Measurements from ENCODE around the gene AGT.

Gene AGT

DNA sequence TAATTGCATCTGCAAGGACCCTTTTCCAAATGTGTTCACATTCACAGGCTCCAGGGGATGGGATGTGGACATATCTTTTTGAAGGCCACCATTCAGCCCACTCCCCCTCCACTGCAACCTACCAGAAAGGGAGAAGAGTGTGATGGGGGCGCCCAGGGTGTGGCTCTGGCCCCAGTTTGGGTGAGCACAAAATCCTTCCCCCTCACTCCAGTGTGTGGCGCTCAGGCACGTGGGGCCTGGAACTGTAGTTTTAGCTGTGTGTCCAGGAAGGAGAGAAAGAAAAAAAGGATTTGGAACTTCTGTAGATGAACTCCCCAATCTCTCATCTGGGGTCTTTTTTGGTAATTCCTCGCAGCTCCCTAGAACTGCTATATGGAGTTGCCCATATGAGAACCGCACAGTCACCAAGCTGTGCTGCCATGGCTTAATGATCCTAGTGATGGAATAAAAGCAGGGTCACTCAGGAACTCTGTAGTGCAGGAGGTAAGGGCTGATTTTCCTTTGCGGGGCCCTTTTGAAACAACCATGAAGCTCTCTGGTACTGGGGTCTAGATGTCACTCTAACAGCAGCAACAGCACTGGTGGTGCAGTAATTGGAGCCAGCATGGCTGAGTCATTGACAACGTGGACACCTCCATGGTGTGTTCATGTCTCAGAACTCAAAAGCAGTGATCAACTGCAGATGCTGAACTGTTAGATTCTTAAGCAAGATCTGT is 17.0 kb downstream of the AGT start:
- no peak for TF ChIP-seq ZNF274 (IDR thresholded peaks at IDR 0.05; ENCODE audit: low read depth, low read length)
- H3K4me3 ChIP-seq (ENCODE audit: low read length), result no peak overlapping the region

DNA sequence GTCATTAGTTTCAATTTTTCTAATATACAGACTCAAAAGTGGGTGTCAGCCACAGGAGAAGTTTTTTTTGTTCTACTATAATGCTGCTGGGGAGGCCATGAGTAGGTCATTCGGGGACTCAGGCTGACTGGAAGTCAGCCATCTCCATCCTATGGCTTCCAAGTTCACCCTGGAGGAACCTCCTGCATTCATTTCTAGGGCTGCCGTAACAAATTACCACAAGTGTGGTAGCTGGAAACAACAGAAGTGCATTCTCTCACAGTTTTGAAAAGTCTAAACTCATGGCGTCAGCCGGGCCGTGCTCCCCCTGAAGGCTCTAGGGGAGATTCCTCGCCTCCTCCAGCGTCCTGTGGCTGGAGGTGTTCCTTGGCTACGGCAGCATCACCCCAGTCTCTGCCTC is 17.7 kb downstream of the AGT start:
- no peak overlapping the region for H3K4me3 ChIP-seq (ENCODE audit: low read length)
- TF ChIP-seq ZNF274 (IDR thresholded peaks at IDR 0.05; ENCODE audit: low read depth, low read length), result no peak

DNA sequence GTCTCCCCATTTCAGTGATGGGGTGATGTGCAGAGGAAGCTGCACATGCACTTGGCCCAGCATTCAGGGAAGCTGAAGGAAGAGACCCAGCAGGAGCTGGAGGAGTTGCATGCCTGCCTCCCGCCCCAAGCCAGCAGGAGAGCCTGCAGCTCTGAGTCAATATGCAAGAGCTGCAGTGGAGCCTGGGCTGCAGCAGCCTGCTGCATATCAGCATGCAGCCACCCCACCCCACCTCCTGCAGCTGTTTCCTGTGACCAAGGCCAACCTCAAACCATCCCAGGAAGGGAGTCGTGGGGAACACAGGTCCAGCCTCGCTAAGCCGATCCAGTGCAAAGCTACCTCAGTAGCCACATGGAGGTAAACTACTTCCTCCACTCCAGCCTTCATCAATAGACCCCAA is 18.9 kb downstream of the AGT start:
- no peak for TF ChIP-seq ZNF274 (IDR thresholded peaks at IDR 0.05; ENCODE audit: low read depth, low read length)

DNA sequence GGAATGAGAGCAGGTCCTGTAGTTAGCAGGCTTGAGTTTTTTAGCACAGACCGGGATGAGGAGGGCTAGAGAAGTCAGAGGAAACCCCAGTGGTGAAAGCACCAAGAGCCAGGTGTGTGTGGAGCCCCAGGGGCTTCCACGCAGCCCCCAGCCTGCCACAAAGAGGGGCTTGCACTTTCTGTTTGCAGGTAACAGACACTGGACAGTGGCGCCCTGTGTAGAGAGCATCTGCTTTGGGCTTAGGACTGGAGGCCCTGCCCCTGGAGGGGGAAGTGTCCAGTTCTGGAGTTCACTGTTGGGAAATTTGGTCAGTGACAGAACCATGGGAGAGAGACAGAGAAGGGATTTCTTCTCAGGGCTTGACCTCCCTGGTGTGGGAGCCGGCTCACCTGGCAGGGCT is 19.5 kb downstream of the AGT start:
- no peak for TF ChIP-seq ZNF274 (IDR thresholded peaks at IDR 0.05; ENCODE audit: low read depth, low read length)
- H3K4me3 ChIP-seq (ENCODE audit: low read length), result no peak overlapping the region

More for the DNA sequence above, 18.9 kb downstream of the AGT start:
- H3K4me3 ChIP-seq (ENCODE audit: low read length), result no peak overlapping the region

DNA sequence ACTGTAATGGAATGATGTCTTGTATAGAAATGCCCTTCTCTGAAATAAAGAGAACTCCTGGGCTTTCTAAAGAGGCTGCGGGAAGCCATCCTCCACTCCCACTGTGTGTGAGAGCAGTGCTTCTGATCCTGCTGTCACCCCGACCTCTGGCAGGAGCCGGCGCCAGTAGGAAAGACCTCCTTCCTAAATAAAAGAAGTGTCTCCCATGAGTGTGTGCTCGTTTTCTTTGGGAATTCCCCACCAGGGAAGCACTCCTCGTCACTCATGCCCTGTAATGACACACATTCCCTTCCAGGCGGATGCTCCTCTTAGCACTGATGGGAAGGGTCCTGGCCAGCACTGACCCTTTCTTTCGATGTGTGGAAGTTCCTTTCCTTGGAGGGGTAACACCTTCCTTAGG is 20.1 kb downstream of the AGT start:
- TF ChIP-seq ZNF274 (IDR thresholded peaks at IDR 0.05; ENCODE audit: low read depth, low read length), result no peak
- no peak overlapping the region for H3K4me3 ChIP-seq (ENCODE audit: low read length)

DNA sequence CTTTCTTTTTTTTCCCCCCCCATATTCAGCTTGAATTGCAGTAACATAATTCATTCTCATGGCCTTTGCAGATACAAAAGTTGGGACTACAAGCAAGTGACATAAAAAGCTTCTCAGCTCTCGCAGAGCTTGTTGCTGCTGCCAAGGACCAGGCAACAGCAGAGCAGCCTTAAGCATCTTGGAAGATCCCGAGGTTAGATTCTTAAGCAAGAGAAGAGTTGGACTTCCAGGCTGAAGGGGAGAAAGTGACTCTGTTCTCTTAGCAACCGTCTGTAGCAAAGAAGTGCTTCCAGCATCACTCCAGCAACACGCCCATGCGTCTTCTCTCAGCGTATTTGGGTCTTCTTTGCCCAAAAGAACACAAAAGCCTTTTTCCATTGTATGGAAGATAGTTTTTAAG is 20.7 kb downstream of the AGT start:
- TF ChIP-seq ZNF274 (IDR thresholded peaks at IDR 0.05; ENCODE audit: low read depth, low read length), result no peak
- no peak overlapping the region for H3K4me3 ChIP-seq (ENCODE audit: low read length)

DNA sequence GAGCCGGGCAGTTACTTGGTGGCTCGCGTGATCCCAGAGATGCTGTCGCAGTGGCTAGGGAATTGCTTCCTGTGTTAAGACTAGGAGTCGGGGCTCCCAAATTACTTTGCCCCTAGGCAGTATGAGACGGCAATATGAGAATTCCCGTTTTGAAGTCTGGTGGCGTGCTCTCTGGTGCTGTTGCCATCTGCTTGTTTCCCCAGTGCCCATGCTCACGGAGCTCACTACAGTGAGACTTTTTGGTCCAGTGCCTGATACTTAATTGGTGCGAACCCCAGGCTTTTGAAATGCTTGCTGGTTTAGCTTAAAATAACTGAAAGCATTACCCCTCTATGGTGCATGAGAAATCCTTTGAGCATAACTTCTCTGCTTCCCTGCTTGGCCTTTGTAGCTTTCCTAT is 22.3 kb downstream of the AGT start:
- TF ChIP-seq ZNF274 (IDR thresholded peaks at IDR 0.05; ENCODE audit: low read depth, low read length), result no peak

DNA sequence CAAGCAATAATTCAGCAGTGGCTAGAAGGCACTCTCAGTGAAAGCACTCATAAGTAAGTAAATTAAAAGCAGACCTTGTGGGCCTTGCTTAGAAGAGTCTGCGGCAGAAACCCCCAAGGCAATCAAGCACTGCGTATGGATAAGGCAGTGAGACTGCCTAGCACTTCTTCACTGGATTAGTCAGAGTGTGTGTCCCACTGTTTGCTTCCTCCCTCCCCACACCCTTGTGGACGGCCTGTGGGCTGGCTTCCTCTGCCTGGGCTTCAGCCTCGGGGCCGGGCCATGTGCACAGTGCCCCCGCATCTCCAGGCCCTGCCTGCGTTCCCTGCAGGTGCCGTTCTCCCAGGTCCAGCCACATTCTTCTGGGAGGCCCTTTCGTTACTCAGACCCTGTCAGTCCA is 23.8 kb downstream of the AGT start:
- H3K4me3 ChIP-seq (ENCODE audit: low read length), result no peak overlapping the region
- no peak for TF ChIP-seq ZNF274 (IDR thresholded peaks at IDR 0.05; ENCODE audit: low read depth, low read length)

More for the DNA sequence above, 22.3 kb downstream of the AGT start:
- no peak overlapping the region for H3K4me3 ChIP-seq (ENCODE audit: low read length)

DNA sequence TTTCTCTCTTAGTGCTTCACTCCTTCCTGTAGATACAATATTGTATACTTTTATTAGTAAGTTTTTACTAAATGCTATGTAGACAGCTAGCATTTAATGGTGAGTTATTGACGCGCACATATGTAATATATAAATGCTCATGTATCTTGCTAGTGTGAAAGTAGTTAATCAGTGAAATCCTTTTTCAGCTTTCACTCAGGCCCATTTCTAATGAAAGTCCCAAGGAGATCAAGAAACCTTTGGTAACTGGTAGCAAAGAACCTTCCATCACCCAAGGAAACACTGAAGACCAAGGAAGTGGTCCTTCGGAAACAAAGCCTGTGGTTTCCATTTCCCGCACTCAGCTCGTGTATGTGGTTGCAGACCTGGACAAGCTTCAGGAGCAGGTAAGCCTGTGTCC is 27.2 kb downstream of the AGT start:
- no peak for TF ChIP-seq ZNF274 (IDR thresholded peaks at IDR 0.05; ENCODE audit: low read depth, low read length)
- H3K4me3 ChIP-seq (ENCODE audit: low read length), result no peak overlapping the region

DNA sequence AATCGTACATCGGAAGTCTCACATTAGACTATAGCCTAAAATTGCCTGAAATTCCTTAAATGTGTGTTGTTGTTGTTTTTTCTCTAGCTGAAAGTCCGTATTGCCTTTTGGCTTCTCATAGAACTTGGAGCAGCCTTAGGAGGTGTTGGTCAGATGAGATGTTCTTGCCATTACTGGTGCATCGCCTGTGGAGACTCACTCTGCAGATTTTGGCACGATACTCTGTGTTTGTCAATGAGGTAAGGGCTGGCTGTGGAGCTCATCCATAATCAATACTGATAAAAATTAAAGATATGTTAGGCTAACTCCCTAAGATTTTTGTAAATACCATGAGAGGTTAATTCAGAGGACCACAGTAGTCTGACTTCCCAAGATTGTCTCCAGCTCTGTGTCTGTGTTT is 28.9 kb downstream of the AGT start:
- no peak overlapping the region for H3K4me3 ChIP-seq (ENCODE audit: low read length)
- TF ChIP-seq ZNF274 (IDR thresholded peaks at IDR 0.05; ENCODE audit: low read depth, low read length), result no peak

DNA sequence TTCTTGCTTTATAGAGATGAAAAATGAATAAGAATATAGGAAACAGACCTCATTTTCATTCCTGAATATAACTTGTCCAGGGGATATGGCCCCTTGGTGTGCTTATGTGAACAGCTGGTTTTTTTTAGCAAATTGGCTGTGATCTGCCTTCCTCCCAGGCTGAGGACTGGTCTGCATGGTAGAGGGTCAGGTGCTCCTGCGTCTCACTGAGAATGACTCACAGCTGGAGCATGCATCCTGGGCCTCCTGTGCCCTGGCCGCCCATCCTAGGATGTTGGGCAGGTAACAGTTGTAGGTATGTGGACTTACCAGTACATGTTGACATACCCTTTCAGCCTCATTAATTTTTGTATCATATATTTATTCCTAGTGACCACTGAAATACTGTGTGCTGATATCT is 29.8 kb downstream of the AGT start:
- no peak for TF ChIP-seq ZNF274 (IDR thresholded peaks at IDR 0.05; ENCODE audit: low read depth, low read length)
- no peak overlapping the region for H3K4me3 ChIP-seq (ENCODE audit: low read length)

DNA sequence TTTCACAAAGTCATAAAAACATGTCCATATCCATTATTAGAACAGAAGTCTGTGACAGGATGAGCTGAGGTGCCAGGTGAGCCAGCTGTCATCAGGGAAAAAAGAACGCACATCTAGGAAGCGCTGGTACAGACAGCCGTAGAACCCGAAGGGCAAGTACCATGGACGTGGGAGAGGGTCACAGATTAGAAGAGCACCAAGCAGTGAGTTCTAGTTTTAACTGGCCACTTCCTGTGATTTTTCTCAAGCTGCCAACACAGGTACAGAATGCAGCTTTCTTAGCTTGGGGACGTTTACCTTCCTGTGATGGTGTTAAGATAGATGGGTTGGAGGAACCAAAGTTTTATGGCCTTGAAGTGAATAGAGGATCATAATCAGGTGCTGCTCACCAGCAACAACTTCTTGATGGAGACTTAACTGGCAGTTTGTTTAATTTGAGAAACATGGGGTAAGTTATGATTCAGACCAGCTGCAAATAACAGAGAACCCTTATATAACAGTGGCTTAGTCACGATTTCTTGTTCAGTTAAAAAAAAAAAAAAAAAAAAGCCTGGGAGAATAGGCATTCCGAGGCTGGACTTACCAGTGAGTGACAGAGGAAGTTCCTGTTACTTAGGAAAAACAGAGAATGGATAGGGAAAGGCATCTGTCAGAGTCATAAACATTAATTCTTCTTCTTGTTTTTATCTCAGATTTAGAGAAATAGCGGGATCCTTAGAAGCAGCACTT is 30.9 kb downstream of the AGT start:
- no peak overlapping the region for H3K4me3 ChIP-seq (ENCODE audit: low read length)
- TF ChIP-seq ZNF274 (IDR thresholded peaks at IDR 0.05; ENCODE audit: low read depth, low read length), result no peak

DNA sequence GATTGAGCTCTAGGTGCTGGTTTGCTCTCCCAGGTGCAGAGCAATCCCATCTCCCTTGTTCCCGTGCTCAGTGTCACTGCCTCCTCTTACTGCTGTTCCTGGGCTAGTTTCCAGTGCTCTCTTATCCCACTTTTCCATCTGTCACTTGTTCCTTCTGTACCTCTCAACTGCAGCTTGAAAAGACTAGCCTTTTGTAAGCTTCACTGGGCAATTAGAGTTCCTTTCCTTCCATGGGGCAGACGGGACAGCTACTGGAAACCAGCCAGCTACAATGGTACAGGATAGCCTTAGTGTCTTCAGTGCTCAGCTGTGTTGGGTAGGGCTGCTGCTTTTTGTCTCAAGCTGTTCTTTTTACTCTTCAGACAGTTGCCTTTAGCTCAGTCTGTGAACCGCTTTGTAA is 31.6 kb downstream of the AGT start:
- TF ChIP-seq ZNF274 (IDR thresholded peaks at IDR 0.05; ENCODE audit: low read depth, low read length), result no peak
- H3K4me3 ChIP-seq (ENCODE audit: low read length), result no peak overlapping the region

DNA sequence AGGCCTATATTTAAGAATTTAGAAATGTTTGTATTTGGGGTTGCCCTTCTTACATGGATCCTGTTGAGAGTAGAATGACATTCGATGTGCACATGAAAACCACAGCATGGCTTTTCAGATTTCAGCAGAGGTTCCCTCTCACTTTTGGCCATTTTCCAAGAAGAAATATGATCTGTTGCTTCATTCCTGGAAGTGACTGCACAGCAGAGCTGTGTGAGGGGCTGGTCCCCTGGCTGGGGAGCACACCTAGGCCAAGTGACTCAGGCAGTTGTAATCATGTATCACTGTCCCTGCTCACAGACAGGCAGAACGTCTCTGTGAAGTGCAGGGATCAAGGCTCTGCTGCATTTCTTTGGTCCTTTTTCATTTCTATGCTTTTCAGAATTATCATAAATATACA is 32.3 kb downstream of the AGT start:
- H3K4me3 ChIP-seq (ENCODE audit: low read length), result no peak overlapping the region
- no peak for TF ChIP-seq ZNF274 (IDR thresholded peaks at IDR 0.05; ENCODE audit: low read depth, low read length)

DNA sequence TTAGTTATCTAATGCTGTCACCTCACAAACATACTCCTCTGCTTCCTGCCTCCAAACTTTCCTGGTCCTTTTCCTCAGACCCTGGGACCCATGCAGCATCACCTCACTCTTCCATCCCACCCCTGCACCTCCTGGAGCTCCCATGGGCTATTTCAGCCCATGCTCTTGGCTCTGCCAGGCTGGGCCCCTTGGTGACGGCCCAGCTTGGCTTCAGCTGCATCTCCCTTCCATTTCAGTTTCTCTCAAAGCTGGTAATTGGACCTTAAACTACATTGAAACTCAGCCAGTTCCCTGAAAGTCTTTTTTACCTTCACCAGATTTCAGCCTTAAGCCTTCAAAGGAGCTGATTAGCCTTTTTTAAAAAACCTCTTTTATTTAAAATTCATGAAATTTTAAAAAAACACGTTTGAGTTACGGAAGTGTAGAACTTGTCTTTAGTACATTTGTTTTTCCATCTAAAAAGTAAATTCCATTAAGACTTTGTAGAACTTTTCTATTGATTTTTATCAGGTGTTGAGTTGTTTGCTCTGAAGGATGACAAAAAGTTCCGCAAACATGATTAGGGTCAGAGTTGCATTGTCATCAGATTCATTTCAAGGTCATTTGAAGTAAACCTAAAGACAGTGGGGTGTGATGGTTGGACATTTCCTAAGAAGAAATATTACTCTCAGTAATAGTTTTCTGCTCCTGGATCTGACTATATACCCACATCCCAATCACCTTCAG is 33.5 kb downstream of the AGT start:
- TF ChIP-seq ZNF274 (IDR thresholded peaks at IDR 0.05; ENCODE audit: low read depth, low read length), result no peak
- H3K4me3 ChIP-seq (ENCODE audit: low read length), result no peak overlapping the region

All from GM08714 (cell line).